ENCODE measurements around the gene SSC5D.

Gene SSC5D

GRCh38 chr19:55545443-55545842, 57.2 kb downstream of the SSC5D start, which contains the start of gene SBK3:
TSS of gene SBK3 (minus strand) at chr19:55545543. CDS start at chr19:55545543, 0 bp downstream.
- peak within 1 kb of the TSS; percentile 47 for H3K9ac ChIP-seq (ENCODE audit: insufficient read length, low read depth)
- H3K36me3 ChIP-seq (ENCODE audit: insufficient read depth, insufficient read length, low read length), result no peaks in the 10 kb centered on the region
- no peak within 1 kb of the TSS for H3K4me3 ChIP-seq (ENCODE audit: insufficient read length, low read depth)
- H3K27me3 ChIP-seq (ENCODE audit: insufficient read depth, insufficient read length), result no peaks in the 10 kb centered on the region
- no peaks in the 10 kb centered on the region for H3K9me3 ChIP-seq (ENCODE audit: insufficient read depth, low read length)
- no peak for DNase-seq (ENCODE audit: low read depth, low spot score)
- no peak for TF ChIP-seq SUZ12 (IDR thresholded peaks at IDR 0.05; ENCODE audit: extremely low read depth, insufficient read depth, insufficient read length)
- TF ChIP-seq YY1 (IDR thresholded peaks at IDR 0.05; ENCODE audit: insufficient read depth, insufficient read length), result no peak
- TF ChIP-seq ZNF274 (IDR thresholded peaks at IDR 0.05; ENCODE audit: low read depth, low read length), result no peak
- peaks cover 2% of the 10 kb centered on the region for H3K4me1 ChIP-seq (ENCODE audit: insufficient read depth, insufficient read length)

- H3K4me3 ChIP-seq (ENCODE audit: insufficient read length, low read depth), result no peak overlapping the region
- no peak for DNase-seq (ENCODE audit: low read depth, low spot score)
- H3K9me3 ChIP-seq (ENCODE audit: insufficient read depth, low read length), result no peaks in the 10 kb centered on the region
- peak overlapping the region; percentile 47 for H3K9ac ChIP-seq (ENCODE audit: insufficient read length, low read depth)
- H3K36me3 ChIP-seq (ENCODE audit: insufficient read depth, insufficient read length, low read length), result no peaks in the 10 kb centered on the region
- H3K4me1 ChIP-seq (ENCODE audit: insufficient read depth, insufficient read length), result peaks cover 2% of the 10 kb centered on the region
- no peak for TF ChIP-seq SUZ12 (IDR thresholded peaks at IDR 0.05; ENCODE audit: extremely low read depth, insufficient read depth, insufficient read length)
- no peak for TF ChIP-seq YY1 (IDR thresholded peaks at IDR 0.05; ENCODE audit: insufficient read depth, insufficient read length)
- TF ChIP-seq ZNF274 (IDR thresholded peaks at IDR 0.05; ENCODE audit: low read depth, low read length), result no peak
- H3K27me3 ChIP-seq (ENCODE audit: insufficient read depth, insufficient read length), result peaks cover under 1% of the 10 kb centered on the region
Measured at GRCh38 chr19:55546011-55546410, 57.8 kb downstream of the SSC5D start.

- DNase-seq (ENCODE audit: low read depth, low spot score), result no peak
- TF ChIP-seq ZNF274 (IDR thresholded peaks at IDR 0.05; ENCODE audit: low read depth, low read length) (no peak), SUZ12 (IDR thresholded peaks at IDR 0.05; ENCODE audit: extremely low read depth, insufficient read depth, insufficient read length) (no peak), YY1 (IDR thresholded peaks at IDR 0.05; ENCODE audit: insufficient read depth, insufficient read length) (no peak)
- no peaks in the 10 kb centered on the region for H3K36me3 ChIP-seq (ENCODE audit: insufficient read depth, insufficient read length, low read length)
- no peak overlapping the region for H3K9ac ChIP-seq (ENCODE audit: insufficient read length, low read depth)
- peaks cover 2% of the 10 kb centered on the region for H3K4me1 ChIP-seq (ENCODE audit: insufficient read depth, insufficient read length)
- H3K27me3 ChIP-seq (ENCODE audit: insufficient read depth, insufficient read length), result peaks cover 6% of the 10 kb centered on the region
- H3K4me3 ChIP-seq (ENCODE audit: insufficient read length, low read depth), result no peak overlapping the region
- no peaks in the 10 kb centered on the region for H3K9me3 ChIP-seq (ENCODE audit: insufficient read depth, low read length)
Measured at GRCh38 chr19:55546822-55547614, 58.8 kb downstream of the SSC5D start.

- H3K4me3 ChIP-seq (ENCODE audit: insufficient read length, low read depth), result peak overlapping the region; percentile 58
- H3K4me1 ChIP-seq (ENCODE audit: insufficient read depth, insufficient read length), result peaks cover 4% of the 10 kb centered on the region
Measured at GRCh38 chr19:55549500-55550320, 61.5 kb downstream of the SSC5D start.

GRCh38 chr19:55550321-55550650, 62.0 kb downstream of the SSC5D start:
- Histone ChIP-seq H3K27me3 (ENCODE audit: insufficient read depth, insufficient read length) (peaks cover 21% of the 10 kb centered on the region), H3K4me1 (ENCODE audit: insufficient read depth, insufficient read length) (peaks cover 2% of the 10 kb centered on the region), H3K9ac (ENCODE audit: insufficient read length, low read depth) (peak overlapping the region; percentile 22), H3K4me3 (ENCODE audit: insufficient read length, low read depth) (peak overlapping the region; percentile 58), H3K9me3 (ENCODE audit: insufficient read depth, low read length) (no peaks in the 10 kb centered on the region), H3K36me3 (ENCODE audit: insufficient read depth, insufficient read length, low read length) (no peaks in the 10 kb centered on the region)
- no peak for DNase-seq (ENCODE audit: low read depth, low spot score)
- TF ChIP-seq ZNF274 (IDR thresholded peaks at IDR 0.05; ENCODE audit: low read depth, low read length) (no peak), SUZ12 (IDR thresholded peaks at IDR 0.05; ENCODE audit: extremely low read depth, insufficient read depth, insufficient read length) (no peak), YY1 (IDR thresholded peaks at IDR 0.05; ENCODE audit: insufficient read depth, insufficient read length) (no peak)

More at GRCh38 chr19:55549500-55550320, 61.5 kb downstream of the SSC5D start:
- TF ChIP-seq ZNF274 (IDR thresholded peaks at IDR 0.05; ENCODE audit: low read depth, low read length), result no peak
- DNase-seq (ENCODE audit: low read depth, low spot score), result no peak
- no peaks in the 10 kb centered on the region for H3K9me3 ChIP-seq (ENCODE audit: insufficient read depth, low read length)
- peak overlapping the region; percentile 22 for H3K9ac ChIP-seq (ENCODE audit: insufficient read length, low read depth)
- no peaks in the 10 kb centered on the region for H3K36me3 ChIP-seq (ENCODE audit: insufficient read depth, insufficient read length, low read length)
- peaks cover 21% of the 10 kb centered on the region for H3K27me3 ChIP-seq (ENCODE audit: insufficient read depth, insufficient read length)

- Histone ChIP-seq H3K9me3 (ENCODE audit: insufficient read depth, low read length) (no peaks in the 10 kb centered on the region), H3K9ac (ENCODE audit: insufficient read length, low read depth) (no peak overlapping the region), H3K4me3 (ENCODE audit: insufficient read length, low read depth) (no peak overlapping the region), H3K4me1 (ENCODE audit: insufficient read depth, insufficient read length) (peaks cover 2% of the 10 kb centered on the region), H3K36me3 (ENCODE audit: insufficient read depth, insufficient read length, low read length) (no peaks in the 10 kb centered on the region), H3K27me3 (ENCODE audit: insufficient read depth, insufficient read length) (peaks cover 21% of the 10 kb centered on the region)
- no peak for DNase-seq (ENCODE audit: low read depth, low spot score)
- TF ChIP-seq YY1 (IDR thresholded peaks at IDR 0.05; ENCODE audit: insufficient read depth, insufficient read length) (no peak), ZNF274 (IDR thresholded peaks at IDR 0.05; ENCODE audit: low read depth, low read length) (no peak), SUZ12 (IDR thresholded peaks at IDR 0.05; ENCODE audit: extremely low read depth, insufficient read depth, insufficient read length) (no peak)
Measured at GRCh38 chr19:55552206-55552605, 64.0 kb downstream of the SSC5D start.

GRCh38 chr19:55552620-55553019, 64.4 kb downstream of the SSC5D start:
- Histone ChIP-seq H3K4me1 (ENCODE audit: insufficient read depth, insufficient read length) (peaks cover 2% of the 10 kb centered on the region), H3K27me3 (ENCODE audit: insufficient read depth, insufficient read length) (peaks cover 21% of the 10 kb centered on the region), H3K36me3 (ENCODE audit: insufficient read depth, insufficient read length, low read length) (no peaks in the 10 kb centered on the region), H3K9me3 (ENCODE audit: insufficient read depth, low read length) (no peaks in the 10 kb centered on the region), H3K4me3 (ENCODE audit: insufficient read length, low read depth) (no peak overlapping the region), H3K9ac (ENCODE audit: insufficient read length, low read depth) (no peak overlapping the region)
- no peak for TF ChIP-seq YY1 (IDR thresholded peaks at IDR 0.05; ENCODE audit: insufficient read depth, insufficient read length)
- TF ChIP-seq SUZ12 (IDR thresholded peaks at IDR 0.05; ENCODE audit: extremely low read depth, insufficient read depth, insufficient read length), result no peak
- no peak for TF ChIP-seq ZNF274 (IDR thresholded peaks at IDR 0.05; ENCODE audit: low read depth, low read length)
- DNase-seq (ENCODE audit: low read depth, low spot score), result no peak

All from NT2/D1 (cell line).